HepG2 (cell line): ENCODE results near the gene ZNF865. TPM values are rescaled to one million over a fixed set of nuclear protein-coding genes. Genes with fewer than 3 reads are reported as not detected.

ENCODE experiments used
- ATF1 ChIP-seq: IDR thresholded peaks from 2 replicates; pipeline ENCODE4 v1.6.1; 2016; ENCODE audit warnings: mild to moderate bottlenecking, control low read depth
- BORCS8-MEF2B ChIP-seq: sonication (generic); formaldehyde crosslinking; IDR thresholded peaks from 2 replicates; pipeline ENCODE4 v1.8.0; 2022; ENCODE audit warnings: mild to moderate bottlenecking, missing genetic modification reagents
- GABPB1 ChIP-seq: IDR thresholded peaks from 2 replicates; pipeline ENCODE4 v1.6.1; 2016; ENCODE audit warnings: mild to moderate bottlenecking, missing genetic modification reagents, moderate library complexity, missing compliant biosample characterization
- PITX1 ChIP-seq: sonication (generic); formaldehyde crosslinking; IDR thresholded peaks from 2 replicates; pipeline ENCODE4 v1.5.1; 2020; ENCODE audit warnings: mild to moderate bottlenecking, missing genetic modification reagents
- SALL1 ChIP-seq: sonication (generic); formaldehyde crosslinking; IDR thresholded peaks from 2 replicates; pipeline ENCODE4 v1.8.0; 2022; ENCODE audit warnings: mild to moderate bottlenecking, missing genetic modification reagents
- SAP130 ChIP-seq: IDR thresholded peaks from 2 replicates; pipeline ENCODE4 v1.6.1; 2016; ENCODE audit warnings: low read depth
- SUZ12 ChIP-seq: fragments of 150-350 bp; IDR thresholded peaks from 2 replicates; pipeline ENCODE4 v1.6.1; 2014; ENCODE audit warnings: low read depth, low read length
- ZNF136 ChIP-seq: sonication (generic); formaldehyde crosslinking; IDR thresholded peaks from 2 replicates; pipeline ENCODE4 v1.8.1; 2022; ENCODE audit warnings: low read depth, mild to moderate bottlenecking, moderate library complexity, missing genetic modification reagents
- ZUFSP ChIP-seq: sonication (generic); formaldehyde crosslinking; IDR thresholded peaks from 2 replicates; pipeline ENCODE4 v1.9.0; 2021; ENCODE audit warnings: missing genetic modification reagents, mild to moderate bottlenecking, borderline replicate concordance
- polyA plus RNA-seq, 8 experiments: library from polyadenylated mRNA; depleted of rRNA in 3 of 8; stranded (reverse) in 7 of 8; unstranded in 1 of 8; fragments of >200 nt; fragmentation: Illumina TruSeq in 4 of 8; extraction: Trizol in 4 of 8; gene quantifications; 2 replicates each; pipeline versions ENCODE4 v1.2.1 to v1.2.3, GENCODE V29; 2011 to 2016; ENCODE audit warnings: low read depth in 4 of 8, missing spikeins in 1 of 8, mixed read lengths in 1 of 8; ENCODE audit not compliant: insufficient read depth in 1 of 8
- total RNA-seq, 5 experiments: library from RNA; depleted of rRNA; stranded (reverse); fragments of >200 nt; fragmentation: Illumina TruSeq; extraction: Trizol; gene quantifications; 2 replicates each; pipeline ENCODE4 v1.2.3, GENCODE V29; 2016; ENCODE audit warnings: low read depth in 1 of 5
- TF ChIP-seq, protein P1 (sequence below): sonication (generic); formaldehyde crosslinking; IDR thresholded peaks from 2 replicates; pipeline ENCODE4 v1.4.0; 2020; ENCODE audit warnings: missing genetic modification reagents
- TF ChIP-seq, protein P2 (sequence below): sonication (generic); formaldehyde crosslinking; conservative IDR thresholded peaks from 2 replicates; pipeline ENCODE4 v1.4.0; 2020; ENCODE audit warnings: missing genetic modification reagents
- TF ChIP-seq, protein P3 (sequence below): sonication (generic); formaldehyde crosslinking; IDR thresholded peaks from 2 replicates; pipeline ENCODE4 v1.5.0; 2020; ENCODE audit warnings: missing genetic modification reagents
- TF ChIP-seq, protein P4 (sequence below): sonication (generic); formaldehyde crosslinking; IDR thresholded peaks from 2 replicates; pipeline ENCODE4 v1.5.0; 2020; ENCODE audit warnings: mild to moderate bottlenecking, missing genetic modification reagents, borderline replicate concordance

ZNF865 gene
- total and polyA plus RNA-seq, 2 of the 13 experiments (the other 11 are each of a cell fraction or from before 2014, with no cell fraction given), result 0.93 to 1.0 TPM

- no peak for TF ChIP-seq ZUFSP
- TF ChIP-seq, protein P1, sequence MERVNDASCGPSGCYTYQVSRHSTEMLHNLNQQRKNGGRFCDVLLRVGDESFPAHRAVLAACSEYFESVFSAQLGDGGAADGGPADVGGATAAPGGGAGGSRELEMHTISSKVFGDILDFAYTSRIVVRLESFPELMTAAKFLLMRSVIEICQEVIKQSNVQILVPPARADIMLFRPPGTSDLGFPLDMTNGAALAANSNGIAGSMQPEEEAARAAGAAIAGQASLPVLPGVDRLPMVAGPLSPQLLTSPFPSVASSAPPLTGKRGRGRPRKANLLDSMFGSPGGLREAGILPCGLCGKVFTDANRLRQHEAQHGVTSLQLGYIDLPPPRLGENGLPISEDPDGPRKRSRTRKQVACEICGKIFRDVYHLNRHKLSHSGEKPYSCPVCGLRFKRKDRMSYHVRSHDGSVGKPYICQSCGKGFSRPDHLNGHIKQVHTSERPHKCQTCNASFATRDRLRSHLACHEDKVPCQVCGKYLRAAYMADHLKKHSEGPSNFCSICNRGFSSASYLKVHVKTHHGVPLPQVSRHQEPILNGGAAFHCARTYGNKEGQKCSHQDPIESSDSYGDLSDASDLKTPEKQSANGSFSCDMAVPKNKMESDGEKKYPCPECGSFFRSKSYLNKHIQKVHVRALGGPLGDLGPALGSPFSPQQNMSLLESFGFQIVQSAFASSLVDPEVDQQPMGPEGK (CRISPR knock-in tag), result peak; percentile 87
- TF ChIP-seq, protein P2, sequence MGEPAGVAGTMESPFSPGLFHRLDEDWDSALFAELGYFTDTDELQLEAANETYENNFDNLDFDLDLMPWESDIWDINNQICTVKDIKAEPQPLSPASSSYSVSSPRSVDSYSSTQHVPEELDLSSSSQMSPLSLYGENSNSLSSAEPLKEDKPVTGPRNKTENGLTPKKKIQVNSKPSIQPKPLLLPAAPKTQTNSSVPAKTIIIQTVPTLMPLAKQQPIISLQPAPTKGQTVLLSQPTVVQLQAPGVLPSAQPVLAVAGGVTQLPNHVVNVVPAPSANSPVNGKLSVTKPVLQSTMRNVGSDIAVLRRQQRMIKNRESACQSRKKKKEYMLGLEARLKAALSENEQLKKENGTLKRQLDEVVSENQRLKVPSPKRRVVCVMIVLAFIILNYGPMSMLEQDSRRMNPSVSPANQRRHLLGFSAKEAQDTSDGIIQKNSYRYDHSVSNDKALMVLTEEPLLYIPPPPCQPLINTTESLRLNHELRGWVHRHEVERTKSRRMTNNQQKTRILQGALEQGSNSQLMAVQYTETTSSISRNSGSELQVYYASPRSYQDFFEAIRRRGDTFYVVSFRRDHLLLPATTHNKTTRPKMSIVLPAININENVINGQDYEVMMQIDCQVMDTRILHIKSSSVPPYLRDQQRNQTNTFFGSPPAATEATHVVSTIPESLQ (CRISPR knock-in tag), result no peak
- TF ChIP-seq BORCS8-MEF2B, result no peak
- TF ChIP-seq SAP130 (CRISPR knock-in tag), result no peak; the same call in 1 of the 2 replicates
- TF ChIP-seq SALL1, result 0 out of 2 replicates have a peak, but pooled peaks have one; percentile 26
- TF ChIP-seq PITX1 (CRISPR knock-in tag), result no peak
- TF ChIP-seq GABPB1 (CRISPR knock-in tag), result peak; percentile 46
- TF ChIP-seq, protein P3, sequence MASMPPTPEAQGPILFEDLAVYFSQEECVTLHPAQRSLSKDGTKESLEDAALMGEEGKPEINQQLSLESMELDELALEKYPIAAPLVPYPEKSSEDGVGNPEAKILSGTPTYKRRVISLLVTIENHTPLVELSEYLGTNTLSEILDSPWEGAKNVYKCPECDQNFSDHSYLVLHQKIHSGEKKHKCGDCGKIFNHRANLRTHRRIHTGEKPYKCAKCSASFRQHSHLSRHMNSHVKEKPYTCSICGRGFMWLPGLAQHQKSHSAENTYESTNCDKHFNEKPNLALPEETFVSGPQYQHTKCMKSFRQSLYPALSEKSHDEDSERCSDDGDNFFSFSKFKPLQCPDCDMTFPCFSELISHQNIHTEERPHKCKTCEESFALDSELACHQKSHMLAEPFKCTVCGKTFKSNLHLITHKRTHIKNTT, result no peak
- TF ChIP-seq SUZ12, result no peak
- TF ChIP-seq, protein P4, sequence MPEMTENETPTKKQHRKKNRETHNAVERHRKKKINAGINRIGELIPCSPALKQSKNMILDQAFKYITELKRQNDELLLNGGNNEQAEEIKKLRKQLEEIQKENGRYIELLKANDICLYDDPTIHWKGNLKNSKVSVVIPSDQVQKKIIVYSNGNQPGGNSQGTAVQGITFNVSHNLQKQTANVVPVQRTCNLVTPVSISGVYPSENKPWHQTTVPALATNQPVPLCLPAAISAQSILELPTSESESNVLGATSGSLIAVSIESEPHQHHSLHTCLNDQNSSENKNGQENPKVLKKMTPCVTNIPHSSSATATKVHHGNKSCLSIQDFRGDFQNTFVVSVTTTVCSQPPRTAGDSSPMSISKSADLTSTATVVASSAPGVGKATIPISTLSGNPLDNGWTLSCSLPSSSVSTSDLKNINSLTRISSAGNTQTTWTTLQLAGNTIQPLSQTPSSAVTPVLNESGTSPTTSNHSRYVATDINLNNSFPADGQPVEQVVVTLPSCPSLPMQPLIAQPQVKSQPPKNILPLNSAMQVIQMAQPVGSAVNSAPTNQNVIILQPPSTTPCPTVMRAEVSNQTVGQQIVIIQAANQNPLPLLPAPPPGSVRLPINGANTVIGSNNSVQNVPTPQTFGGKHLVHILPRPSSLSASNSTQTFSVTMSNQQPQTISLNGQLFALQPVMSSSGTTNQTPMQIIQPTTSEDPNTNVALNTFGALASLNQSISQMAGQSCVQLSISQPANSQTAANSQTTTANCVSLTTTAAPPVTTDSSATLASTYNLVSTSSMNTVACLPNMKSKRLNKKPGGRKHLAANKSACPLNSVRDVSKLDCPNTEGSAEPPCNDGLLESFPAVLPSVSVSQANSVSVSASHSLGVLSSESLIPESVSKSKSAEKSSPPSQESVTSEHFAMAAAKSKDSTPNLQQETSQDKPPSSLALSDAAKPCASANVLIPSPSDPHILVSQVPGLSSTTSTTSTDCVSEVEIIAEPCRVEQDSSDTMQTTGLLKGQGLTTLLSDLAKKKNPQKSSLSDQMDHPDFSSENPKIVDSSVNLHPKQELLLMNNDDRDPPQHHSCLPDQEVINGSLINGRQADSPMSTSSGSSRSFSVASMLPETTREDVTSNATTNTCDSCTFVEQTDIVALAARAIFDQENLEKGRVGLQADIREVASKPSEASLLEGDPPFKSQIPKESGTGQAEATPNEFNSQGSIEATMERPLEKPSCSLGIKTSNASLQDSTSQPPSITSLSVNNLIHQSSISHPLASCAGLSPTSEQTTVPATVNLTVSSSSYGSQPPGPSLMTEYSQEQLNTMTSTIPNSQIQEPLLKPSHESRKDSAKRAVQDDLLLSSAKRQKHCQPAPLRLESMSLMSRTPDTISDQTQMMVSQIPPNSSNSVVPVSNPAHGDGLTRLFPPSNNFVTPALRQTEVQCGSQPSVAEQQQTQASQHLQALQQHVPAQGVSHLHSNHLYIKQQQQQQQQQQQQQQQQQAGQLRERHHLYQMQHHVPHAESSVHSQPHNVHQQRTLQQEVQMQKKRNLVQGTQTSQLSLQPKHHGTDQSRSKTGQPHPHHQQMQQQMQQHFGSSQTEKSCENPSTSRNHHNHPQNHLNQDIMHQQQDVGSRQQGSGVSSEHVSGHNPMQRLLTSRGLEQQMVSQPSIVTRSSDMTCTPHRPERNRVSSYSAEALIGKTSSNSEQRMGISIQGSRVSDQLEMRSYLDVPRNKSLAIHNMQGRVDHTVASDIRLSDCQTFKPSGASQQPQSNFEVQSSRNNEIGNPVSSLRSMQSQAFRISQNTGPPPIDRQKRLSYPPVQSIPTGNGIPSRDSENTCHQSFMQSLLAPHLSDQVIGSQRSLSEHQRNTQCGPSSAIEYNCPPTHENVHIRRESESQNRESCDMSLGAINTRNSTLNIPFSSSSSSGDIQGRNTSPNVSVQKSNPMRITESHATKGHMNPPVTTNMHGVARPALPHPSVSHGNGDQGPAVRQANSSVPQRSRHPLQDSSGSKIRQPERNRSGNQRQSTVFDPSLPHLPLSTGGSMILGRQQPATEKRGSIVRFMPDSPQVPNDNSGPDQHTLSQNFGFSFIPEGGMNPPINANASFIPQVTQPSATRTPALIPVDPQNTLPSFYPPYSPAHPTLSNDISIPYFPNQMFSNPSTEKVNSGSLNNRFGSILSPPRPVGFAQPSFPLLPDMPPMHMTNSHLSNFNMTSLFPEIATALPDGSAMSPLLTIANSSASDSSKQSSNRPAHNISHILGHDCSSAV (CRISPR knock-in tag), result no peak
- TF ChIP-seq ZNF136 (CRISPR knock-in tag), result no peak
- no peak for TF ChIP-seq ATF1 (CRISPR knock-in tag)
These were observed at the start of gene ZNF865 (continued) for GRCh38 chr19:55605637-55606470.
